EH (cell line): ENCODE data around the gene GLRA2.

ENCODE experiments used
- DNase-seq: peaks from one replicate; pipeline ENCODE4 v3.0.0-alpha.2; 2015; ENCODE audit warnings: low read depth

GLRA2 gene

DNA sequence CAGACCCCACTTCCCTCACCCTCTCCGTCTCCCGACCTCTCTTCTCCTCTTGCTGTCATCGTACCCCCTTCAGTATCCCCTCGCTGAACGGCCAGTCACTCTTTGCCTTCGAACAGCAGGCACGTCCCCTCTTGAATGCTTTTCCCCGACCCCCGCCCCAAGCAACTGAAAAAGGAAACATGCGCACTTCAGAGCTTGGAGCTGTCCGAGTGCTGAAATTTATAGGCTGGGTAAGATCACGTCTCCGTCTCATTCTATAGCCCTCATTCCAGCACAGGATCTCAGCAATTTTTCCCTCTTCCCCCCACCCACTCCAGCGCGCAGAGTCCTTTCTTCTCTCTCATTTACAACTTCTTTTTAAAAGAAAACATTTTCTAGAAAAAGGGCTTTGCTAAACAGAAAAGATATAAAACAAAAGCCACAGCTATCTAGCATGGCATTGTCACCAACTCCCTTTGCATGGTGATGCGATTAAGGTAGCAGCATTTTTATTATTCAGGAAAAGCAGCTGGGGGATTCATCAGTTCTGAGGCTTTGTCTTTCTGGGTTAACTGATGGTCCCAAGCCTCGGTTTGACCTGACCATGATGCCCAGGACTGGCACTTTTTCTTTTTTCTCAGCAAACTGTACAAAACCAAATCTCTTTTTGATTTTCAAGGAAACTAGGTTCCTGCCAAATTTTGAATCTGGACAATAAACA lies at the start of gene GLRA2:
GLRA2 (plus strand) TSS at position 247 of the 700 bp plus-strand sequence. CDS start 522 bp downstream, outside the sequence.
- DNase-seq = peak; percentile 37

DNA sequence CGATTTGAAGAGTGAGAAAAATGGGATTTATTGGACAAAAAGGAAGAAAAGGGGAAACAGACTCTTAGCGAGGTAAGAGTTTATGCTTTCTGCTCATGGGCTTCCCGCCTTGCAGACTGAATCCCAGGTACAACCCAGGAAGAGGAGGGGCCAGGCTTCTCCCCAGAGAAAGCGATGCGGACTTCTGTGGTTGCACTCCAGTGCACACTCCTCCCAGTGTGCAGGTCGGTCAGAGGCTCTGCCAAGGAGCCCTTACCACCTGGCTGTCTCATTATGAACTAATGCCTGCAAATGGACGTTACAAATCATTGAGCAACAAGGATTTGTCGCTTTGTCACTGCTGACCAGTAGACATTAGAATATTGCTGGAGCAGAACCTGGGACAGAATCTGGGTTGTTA lies 39.9 kb upstream of the GLRA2 start:
- DNase-seq = no peak

DNA sequence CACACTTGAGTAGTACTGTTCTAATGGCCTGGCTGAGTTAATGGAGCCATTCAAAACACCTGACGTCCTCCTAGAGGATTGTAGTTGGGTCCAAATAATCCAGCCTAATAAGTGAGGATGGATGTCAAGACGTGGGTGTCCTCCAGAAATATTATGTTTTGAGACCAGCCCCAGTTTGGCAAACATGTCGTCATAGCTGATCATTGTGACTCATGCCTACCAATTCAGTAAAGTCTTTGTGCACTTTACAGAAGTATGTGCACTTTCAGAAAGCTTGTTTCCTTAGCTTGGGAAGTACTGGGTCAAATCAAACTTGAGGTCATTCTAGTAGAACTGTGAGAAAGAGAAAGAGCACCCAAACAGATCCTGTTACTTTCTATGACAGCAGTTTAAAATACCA lies 37.6 kb upstream of the GLRA2 start:
- no peak for DNase-seq

DNA sequence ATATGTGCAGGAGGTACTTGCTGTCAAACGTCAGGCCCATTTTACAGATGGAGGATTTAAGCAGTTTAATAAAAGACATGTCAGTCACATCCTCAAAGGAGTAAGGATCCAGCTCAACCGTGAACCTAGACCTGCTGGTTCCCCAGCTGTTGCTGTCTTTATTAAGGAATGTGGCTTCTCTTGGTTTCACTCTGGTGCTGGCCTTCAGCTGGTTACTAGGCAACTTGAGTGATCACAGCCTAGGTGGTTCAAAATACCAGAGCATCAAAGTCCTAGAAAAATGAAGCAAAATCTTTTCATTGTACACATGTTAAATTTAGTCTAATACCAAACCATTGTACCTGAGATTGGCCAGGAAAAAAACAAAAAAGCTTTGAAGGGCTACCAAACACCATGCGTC lies 32.7 kb upstream of the GLRA2 start:
- peak; percentile 14 for DNase-seq

DNA sequence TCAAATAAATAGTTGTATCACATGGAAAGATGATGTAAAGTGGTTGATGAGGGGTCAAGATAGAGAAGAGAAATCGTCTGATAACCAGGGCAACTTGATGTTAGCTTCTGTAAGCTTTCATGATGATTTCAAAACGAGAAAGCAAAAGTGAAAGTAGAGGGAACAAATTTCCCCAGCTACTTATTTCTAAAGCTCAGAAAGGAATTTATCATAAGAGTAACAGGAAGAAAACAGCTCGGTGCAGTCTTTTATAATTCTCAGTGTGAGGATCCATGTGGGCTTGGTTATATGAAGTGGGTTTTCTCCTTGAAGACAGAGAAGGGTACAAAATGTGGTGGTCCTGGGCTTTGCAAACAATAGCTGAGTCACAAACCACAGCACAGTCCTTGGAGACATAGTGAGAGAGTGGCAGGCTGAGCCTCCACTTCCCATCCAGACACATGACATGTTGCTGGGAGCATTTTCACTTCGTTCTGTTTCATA lies 32.1 kb upstream of the GLRA2 start:
- DNase-seq = peak; percentile 44

DNA sequence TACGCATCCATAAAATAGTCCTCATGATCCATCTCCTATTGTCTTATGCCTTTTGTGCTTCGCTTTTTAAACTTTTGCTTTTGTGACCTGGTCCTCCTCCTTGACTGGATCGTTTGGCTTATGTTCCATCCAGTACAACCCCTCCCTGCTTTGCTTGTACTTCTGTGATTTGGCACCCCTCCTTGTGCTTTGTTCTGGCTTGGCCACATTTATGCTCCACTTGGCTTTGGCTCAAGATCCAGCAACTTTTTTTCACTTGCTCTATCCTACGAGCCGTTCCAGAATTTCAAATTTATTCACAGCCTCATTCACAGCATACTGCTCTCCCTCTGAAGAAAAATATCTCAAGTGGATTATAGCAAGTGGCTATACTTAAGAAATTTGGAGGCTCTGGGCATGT lies 28.0 kb upstream of the GLRA2 start:
- no peak for DNase-seq

DNA sequence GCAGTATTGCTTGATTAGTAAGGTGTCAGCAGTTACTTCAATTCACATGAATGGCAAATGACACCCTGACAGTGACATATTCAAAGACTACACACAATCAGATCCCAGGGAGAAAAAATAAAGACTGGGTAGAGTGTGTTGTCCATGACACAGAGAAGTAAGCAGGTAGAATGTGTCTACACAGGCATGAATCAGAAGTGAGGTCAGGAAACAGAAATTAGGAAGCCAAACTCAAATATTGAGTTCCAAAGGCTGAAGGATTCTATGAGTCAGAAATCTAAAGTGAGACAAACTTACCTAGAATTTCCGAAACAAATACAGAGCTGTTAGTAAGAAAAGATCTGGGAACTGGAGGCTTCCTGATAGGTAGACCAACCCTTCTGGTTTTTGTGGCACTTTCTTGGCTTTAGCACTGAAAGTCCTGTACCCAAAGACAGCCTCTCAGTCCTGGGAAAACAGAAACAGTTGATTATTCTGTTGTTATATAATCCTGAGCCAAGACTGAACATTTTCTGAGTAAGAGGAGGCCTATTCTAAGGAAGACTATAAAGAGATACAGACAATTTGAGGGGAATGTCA lies 24.3 kb upstream of the GLRA2 start:
- no peak for DNase-seq

DNA sequence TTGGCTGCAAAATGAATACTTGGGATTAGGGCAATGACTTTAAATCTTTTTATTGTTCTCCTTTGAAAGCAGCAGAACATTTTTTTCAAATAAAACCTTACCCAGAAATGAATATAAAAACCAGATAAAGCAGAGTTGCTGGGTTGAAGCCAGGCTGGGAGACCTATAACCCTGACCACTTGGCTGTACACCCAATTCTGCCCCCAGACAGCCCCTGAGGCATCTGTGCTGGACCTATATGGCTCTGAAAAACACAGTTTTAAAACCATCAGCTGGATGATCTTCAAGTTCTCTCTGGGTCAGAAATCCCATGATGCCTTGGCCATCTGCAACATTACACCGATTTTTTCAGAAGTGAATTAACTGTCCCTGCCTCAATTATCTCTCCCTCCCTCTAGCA lies 23.7 kb upstream of the GLRA2 start:
- DNase-seq = no peak

DNA sequence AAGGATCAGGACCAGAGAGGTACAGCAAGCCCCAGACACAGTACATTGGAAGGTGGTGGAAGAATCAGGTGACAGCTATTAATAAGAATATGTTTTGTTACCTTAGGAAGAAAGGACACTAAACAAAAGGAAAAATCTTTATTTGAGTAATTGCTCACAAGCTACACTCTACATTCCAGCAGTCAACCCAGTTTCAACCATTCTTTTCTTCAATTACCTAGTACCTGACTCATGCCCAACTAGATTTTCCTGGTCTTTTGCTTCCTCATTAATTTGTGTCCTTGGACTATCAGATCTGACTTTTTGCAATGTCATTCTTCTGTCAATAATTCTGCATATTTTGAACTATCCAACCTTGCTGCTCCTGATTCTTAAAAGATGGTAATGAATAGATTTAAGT lies 22.5 kb upstream of the GLRA2 start:
- DNase-seq = no peak

DNA sequence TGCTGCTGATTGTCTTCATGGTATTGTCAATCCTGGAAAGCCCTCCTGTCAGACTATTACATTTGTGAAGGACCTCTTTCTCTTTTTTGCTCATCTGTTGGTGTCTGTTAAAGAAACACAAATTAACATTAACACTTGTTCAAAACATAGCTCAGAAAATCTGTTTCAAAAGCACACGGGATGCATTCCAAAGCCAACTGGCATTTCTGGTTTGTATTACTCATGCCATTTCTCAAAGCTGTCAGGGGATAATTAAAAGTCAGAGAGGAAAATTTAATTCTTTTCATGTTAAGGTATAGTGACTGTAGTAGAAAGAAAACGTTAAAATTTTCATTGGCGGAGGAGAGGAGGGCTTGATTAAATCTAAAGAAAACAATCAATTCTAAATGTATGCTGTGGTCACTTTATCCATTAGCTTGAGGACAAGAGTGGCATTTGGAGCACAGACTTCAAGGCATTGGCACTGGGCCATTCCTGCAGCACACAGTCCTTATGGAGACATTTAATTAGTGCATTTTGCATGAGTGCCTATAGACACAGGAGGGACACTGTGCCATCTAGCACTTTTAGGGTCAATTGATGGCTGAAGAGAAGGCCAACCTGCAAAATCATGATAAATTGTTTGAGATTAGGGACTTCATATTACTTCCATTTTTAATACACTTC lies 21.2 kb upstream of the GLRA2 start:
- no peak for DNase-seq

DNA sequence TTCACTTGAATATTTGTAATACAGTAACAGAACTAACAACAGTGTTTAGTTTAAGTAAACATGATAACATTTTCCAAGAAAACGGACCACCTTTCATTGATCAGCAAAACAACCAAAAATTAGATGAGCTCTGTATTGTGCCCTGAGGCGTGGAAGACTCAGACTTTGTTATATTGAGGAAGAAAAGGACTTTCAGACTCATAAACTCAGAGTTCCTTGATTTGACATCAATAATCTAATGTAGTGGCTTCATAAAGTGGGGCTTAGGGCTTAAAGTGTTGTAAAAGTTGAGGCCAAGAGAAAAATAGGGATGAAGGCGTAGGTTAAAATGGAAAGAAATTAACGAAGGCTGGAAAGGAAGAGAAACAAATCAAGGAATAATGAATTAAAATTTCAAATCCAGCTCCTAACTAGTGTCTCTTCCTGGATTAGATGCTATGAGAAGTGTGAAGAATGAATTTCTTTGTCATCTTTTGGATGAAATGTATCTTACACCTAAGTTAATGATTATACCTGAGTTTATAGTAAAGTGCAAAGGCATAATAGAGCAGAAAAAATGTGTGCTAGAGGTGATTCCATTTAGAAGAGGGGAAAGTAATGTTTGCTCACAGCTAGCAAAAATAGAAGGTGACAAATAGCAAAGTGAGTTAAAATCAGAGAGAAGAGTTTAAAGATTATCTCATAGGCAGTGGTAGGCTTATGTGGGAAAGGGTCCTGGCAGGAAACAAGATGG lies 19.8 kb upstream of the GLRA2 start:
- DNase-seq = no peak

DNA sequence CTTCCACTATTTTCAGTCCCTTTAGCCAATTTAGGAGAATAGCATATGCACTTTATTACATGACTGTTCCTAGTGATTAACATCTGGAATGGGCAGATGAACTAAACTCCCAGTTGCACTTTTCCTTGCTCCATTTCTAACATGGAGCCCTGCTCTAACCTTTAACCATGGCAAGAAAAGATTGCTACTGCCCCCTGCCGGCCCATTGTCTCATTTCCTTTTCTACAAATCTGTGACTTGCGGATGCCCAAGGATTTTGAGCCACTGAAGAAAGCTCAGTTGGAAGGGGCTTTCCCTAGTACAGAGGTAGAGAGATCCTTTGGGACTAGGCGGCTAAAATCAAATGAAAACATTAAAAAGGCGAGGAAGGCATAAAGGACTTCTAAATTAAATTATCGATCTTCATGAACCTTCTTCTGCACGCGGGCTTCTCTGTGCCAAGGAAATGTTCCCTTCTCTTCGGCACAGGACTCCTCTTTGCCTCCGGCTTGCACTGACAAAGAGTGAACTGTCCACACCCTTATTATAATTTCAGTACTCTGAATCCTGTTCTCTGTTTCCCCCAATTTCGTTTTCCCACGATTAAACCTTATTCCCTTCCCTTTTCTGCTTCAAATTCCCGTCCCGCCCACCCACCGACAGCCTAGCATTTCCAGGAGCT lies 577 bp upstream of the GLRA2 start:
- DNase-seq = peak; percentile 59

DNA sequence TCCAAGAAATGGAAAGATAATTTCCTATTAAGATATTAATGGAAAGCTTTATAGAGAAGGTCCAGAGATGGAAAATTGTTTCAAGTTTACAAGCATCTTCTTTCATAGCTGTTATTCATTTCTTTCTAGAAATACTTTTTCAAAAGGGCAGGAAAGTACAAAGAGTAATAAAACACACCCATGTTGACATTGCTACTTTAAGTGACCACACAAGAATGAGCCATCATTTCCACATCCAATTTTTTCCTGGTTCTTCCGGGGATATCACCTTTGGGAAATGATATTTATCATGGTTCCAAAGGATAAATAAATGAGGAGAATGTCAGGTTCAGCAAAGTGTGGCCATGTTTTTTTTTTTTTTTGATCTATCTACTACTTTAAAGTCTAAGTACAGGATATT lies 4.5 kb downstream of the GLRA2 start:
- no peak for DNase-seq

DNA sequence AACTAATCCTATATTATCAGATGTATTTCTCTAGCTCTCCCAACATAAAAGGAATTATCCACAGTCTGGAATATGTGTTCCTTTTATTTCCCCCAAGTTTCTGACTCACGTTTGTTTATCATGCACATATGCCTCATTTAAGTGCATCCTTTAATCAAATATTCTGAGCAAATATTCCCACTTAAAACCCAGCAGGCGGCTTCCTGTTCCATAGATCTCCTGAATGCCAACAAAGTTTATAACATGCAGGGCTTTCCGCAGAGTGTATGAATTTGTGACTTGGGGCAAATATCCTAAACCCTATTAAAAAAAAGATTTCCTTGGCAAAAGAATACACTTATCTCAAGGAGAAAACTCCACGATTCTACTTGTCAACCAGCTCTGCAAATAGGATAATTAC lies 16.9 kb downstream of the GLRA2 start:
- no peak for DNase-seq

DNA sequence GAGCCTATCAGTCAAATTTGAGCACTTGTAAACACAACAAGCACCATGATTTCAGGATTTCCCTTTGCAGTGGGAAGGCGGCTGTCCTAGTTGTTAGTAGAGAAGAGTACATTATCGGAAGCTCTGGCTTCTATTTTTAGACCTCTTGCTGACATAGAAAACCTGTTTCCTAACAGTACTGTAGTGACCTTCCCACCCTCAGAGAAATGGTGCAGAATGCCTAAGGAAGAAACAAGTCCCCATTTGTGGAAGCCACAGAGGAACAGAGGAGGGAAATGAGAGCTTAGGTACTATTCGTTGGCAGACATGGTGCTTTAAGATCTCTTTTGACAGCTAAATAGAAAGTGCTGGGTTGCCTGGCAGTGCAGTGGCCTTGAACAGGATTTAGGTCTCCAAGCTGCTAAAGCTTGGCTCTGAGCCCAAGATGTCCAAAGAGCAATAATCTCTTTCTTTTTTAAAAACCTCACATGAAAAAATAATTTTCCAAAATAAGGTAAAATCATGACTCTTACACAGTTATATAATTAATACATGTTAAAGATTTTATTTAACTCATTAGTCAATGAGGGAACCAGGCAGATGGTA lies 24.9 kb downstream of the GLRA2 start:
- DNase-seq = no peak

DNA sequence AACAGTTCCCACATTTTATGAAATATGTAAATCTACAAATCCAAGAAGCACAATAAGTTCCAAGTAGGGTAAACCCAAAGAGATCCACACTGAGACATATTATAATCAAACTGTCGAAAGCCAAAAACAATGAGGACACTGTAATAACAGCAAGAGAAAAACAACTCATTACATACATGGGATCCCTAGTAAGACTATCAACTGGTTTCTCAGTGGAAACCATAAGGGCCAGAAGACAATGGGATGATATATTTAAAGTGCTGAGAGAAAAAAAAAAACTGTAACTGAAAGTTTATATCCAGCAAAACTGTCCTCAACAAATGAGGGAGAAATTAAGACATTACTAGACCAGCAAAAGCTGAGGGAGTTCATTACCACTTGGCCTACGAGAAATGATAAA lies 34.7 kb downstream of the GLRA2 start:
- no peak for DNase-seq

DNA sequence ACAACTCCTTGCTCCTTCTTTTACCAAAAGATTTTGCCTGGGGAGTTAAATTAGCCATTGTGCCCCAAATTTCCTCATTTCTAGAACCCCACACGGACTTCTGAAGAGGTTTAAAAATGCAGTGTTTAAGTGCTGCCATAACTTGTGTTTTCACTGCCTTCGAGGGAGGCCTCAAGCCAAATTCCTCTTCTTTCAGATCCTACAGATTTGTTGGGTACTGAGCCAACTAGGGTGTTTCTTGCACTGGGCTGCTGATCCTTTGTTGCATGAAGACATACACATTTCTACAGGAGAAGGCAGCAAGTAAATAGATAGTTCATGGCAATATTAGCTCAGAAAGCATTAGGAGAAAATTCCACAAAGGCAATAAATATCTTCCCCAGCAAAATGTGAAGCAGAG lies 43.8 kb downstream of the GLRA2 start:
- no peak for DNase-seq

DNA sequence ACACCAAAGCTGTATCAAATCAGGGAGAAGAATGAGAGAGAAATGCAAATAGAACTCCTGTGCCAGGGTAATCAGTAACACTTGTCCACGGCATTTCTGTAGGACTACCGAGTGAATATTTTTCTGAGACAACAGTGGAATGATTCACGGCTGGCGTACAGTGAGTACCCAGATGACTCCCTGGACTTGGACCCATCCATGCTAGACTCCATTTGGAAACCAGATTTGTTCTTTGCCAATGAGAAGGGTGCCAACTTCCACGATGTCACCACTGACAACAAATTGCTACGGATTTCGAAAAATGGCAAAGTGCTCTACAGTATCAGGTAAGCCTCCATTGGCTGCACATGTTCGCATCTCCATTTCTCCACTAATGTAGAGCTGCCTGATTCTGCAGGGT lies 51.7 kb downstream of the GLRA2 start:
- DNase-seq = no peak

DNA sequence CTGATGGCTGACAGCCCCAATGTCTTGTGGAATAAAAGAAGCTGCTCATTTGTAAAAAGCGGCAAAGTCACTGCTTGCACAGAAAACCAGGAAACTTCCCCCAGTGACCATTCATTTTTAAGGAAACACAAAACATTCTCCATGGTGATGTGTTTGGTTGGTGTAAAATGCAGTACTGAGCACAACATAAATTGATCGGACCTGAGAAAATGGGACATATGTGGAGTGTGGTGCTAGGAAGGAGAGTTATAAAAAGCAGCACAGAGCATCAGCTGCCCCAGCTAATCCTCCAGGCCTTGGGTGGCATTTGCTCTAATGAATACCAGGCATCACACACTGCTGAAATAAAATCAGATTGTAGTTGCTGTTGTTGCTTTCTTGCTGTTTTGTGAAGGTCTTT lies 55.2 kb downstream of the GLRA2 start:
- no peak for DNase-seq

DNA sequence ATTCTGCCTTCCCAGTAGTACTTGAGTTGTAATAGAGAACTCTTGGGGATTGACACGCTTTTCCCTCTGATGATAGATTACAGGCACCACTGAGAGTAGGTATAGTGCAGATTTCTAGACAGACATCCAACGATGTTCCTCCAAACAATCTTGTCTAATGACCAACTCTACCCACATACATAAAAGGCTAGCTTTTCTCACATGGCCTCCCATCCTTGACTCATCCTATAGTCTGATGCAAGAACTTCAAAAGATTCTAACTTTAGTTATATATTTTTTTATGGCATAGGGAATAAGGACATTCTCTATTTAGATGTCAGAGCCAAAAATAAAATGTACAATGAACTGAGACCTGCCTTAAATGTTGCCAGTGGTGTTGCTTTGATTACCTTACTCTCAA lies 60.9 kb downstream of the GLRA2 start:
- peak; percentile 1 for DNase-seq

DNA sequence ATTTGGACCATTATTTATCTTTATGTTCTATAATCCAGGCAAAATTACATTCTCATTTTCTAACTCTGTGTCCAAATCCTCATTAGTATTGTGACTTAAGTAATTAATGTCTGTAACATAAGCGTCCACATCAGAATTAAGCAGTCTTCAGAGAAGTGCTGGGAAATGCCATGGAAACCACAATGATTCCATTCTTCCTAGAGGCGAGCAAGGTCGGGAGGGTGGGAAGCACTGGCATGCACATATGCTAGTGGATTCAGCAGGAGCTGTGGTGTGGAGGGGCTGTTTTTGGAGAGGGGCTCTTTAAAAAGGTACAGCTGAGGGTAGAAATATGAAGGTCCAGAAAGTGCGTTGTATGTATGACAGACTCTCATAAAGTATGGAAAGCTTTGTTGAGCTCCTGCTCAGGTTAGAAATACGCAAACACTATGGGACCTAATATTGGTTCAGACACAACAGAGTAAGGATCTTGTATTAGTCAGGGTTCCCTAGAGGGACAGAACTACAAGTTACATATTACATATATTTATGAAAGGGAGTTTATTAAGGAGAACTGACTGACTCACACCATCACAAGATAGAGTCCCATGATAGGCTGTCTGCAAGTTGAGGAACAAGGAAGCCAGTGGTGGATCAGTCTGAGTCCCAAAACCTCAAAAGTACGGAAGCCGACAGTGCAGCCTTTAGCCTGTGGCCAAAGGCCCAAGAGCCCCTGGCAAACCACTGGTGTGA lies 61.5 kb downstream of the GLRA2 start:
- no peak for DNase-seq
